IMR-90 (cell line): ENCODE data around the gene TENT4B.
A peak's percentile ranks its signal among the peaks of the same experiment; 100 is the strongest.

Experiments
- BHLHE40 ChIP-seq: fragments of 150-350 bp; IDR thresholded peaks from 2 replicates; pipeline ENCODE4 v1.6.1; 2016; ENCODE audit warnings: mild to moderate bottlenecking, low read depth, low read length
- CEBPB ChIP-seq: IDR thresholded peaks from 2 replicates; pipeline ENCODE4 v1.6.1; 2012; ENCODE audit warnings: low read depth, low read length, improper control_type of control experiment
- CHD1 ChIP-seq: IDR thresholded peaks from 2 replicates; pipeline ENCODE4 v1.6.1; 2012; ENCODE audit warnings: low read depth, low read length, improper control_type of control experiment
- CTCF ChIP-seq: conservative IDR thresholded peaks from 2 replicates; pipeline ENCODE4 v1.5.1; 2012; ENCODE audit warnings: mild to moderate bottlenecking, low read depth, low read length, improper control_type of control experiment
- MAFK ChIP-seq: IDR thresholded peaks from 2 replicates; pipeline ENCODE4 v1.6.1; 2012; ENCODE audit warnings: low read depth, low read length, improper control_type of control experiment
- MAZ ChIP-seq: IDR thresholded peaks from 2 replicates; pipeline ENCODE4 v1.6.1; 2012; ENCODE audit warnings: low read depth, mild to moderate bottlenecking, low read length, improper control_type of control experiment, moderate library complexity, borderline replicate concordance
- MXI1 ChIP-seq: IDR thresholded peaks from 2 replicates; pipeline ENCODE4 v1.6.1; 2012; ENCODE audit warnings: low read depth, mild to moderate bottlenecking, low read length, moderate library complexity, borderline replicate concordance
- POLR2A ChIP-seq: IDR thresholded peaks from 2 replicates; pipeline ENCODE4 v1.6.1; 2012; ENCODE audit warnings: mild to moderate bottlenecking, low read depth, low read length
- RAD21 ChIP-seq: IDR thresholded peaks from 2 replicates; pipeline ENCODE4 v1.6.1; 2012; ENCODE audit warnings: low read length, improper control_type of control experiment
- RCOR1 ChIP-seq: IDR thresholded peaks from 2 replicates; pipeline ENCODE4 v1.6.1; 2012; ENCODE audit warnings: mild to moderate bottlenecking, low read length, improper control_type of control experiment; ENCODE audit not compliant: insufficient replicate concordance
- SMC3 ChIP-seq: fragments of 150-350 bp; IDR thresholded peaks from 2 replicates; pipeline ENCODE4 v1.6.1; 2016; ENCODE audit warnings: low read depth, mild to moderate bottlenecking, antibody characterized with exemption, low read length, moderate library complexity
- TF ChIP-seq, protein P1 (sequence below): fragments of 150-350 bp; IDR thresholded peaks from 2 replicates; pipeline ENCODE4 v1.6.1; 2017; ENCODE audit warnings: mild to moderate bottlenecking, antibody characterized with exemption, low read length, low read depth

DNA sequence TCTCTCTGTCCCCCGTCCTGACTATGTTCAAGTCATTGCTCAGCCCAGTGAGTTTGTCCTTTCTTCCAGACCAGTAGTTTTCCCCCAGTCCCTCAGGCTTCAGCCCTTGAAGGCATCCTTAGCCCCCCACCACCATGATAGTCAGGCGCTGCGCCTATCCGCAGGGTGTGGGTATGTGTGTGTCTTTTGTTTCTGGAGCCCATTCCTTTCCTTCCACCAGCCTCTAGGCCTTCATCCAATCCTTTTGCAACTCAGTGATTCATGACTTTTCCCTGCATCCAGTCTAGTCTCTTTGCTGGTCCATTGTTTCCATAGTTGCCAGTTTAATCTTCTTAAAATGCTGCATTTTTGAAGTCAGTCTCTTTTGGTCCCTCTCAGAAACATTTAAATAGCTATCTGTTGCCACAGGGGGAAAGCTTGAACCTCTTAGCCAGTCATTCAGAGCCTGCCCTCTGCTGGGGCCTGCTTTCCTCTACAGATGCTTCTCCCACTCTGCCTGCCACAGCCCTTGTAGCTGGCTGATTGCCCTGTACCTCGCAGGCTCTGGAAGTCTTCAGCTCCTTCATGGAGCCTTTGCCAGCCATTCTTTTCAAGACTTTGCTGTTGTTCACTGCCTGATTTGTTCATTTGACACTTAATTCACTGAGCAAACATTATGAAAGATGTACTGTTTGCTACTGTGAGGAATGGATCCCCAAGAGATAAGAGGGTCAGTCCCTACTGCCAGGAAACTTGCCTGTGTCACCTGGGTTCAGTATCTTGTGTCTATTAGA is 57.3 kb downstream of the TENT4B start:
- TF ChIP-seq POLR2A (no peak), CHD1 (no peak), MXI1 (no peak), CTCF (peak; percentile 87), SMC3 (peak; percentile 90), CEBPB (peak; percentile 35), MAFK (no peak), RCOR1 (no peak), MAZ (no peak), RAD21 (peak; percentile 87), BHLHE40 (no peak)
- TF ChIP-seq, protein P1, sequence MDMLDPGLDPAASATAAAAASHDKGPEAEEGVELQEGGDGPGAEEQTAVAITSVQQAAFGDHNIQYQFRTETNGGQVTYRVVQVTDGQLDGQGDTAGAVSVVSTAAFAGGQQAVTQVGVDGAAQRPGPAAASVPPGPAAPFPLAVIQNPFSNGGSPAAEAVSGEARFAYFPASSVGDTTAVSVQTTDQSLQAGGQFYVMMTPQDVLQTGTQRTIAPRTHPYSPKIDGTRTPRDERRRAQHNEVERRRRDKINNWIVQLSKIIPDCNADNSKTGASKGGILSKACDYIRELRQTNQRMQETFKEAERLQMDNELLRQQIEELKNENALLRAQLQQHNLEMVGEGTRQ, result no peak
